Measurements from ENCODE around the gene THSD7B. TPM values are rescaled to one million over a fixed set of nuclear protein-coding genes. Genes with fewer than 3 reads are reported as not detected.
"Not testable (repeated sequence)": the region's sequence is repeated elsewhere in the genome, so short reads cannot be mapped to it uniquely, and the experiment has no call there.

The THSD7B gene
- total and polyA plus RNA-seq, 2 of the 8 experiments (the other 6 are each of a cell fraction or from before 2014, with no cell fraction given), result 0.60 to 2.9 TPM

- no peak for TF ChIP-seq POU5F1 (IDR thresholded peaks at IDR 0.05; ENCODE audit: low read depth, low read length)
These were observed 931.6 kb downstream of the THSD7B start (continued) for GRCh38 chr2:137696916-137697315.

- H3K4me3 ChIP-seq (ENCODE audit: extremely low read depth in 1 of 4, insufficient read depth in 2 of 4, low read depth in 3 of 4, low read length in 4 of 4); H3K36me3 ChIP-seq (ENCODE audit: control insufficient read depth in 2 of 4, insufficient read depth in 4 of 4, low read length in 3 of 4); H3K23ac ChIP-seq (ENCODE audit: insufficient read length); H3K4ac ChIP-seq (replicated peaks; ENCODE audit: insufficient read length, low read depth, low read length); H2BK15ac ChIP-seq (ENCODE audit: low read length); H3K9me3 ChIP-seq (ENCODE audit: insufficient read depth in 2 of 2, low read depth in 1 of 2, low read length in 1 of 2); H3K56ac ChIP-seq (replicated peaks; ENCODE audit: insufficient read length, low read depth, low read length); H2BK5ac ChIP-seq (ENCODE audit: low read depth, low read length); H2BK20ac ChIP-seq (ENCODE audit: low read length); H4K91ac ChIP-seq (replicated peaks; ENCODE audit: insufficient read length, low read length); H4K8ac ChIP-seq (ENCODE audit: extremely low read depth, insufficient read depth, low read length); H3K4me1 ChIP-seq (replicated peaks in 1 of 4; ENCODE audit: control insufficient read depth in 3 of 4, insufficient read depth in 4 of 4, low read length in 3 of 4); DNase-seq (ENCODE audit: low read depth in 1 of 2, low spot score in 2 of 2); H3K79me2 ChIP-seq (ENCODE audit: control insufficient read depth in 1 of 2, insufficient read depth in 2 of 2, low read length in 2 of 2); H2AK5ac ChIP-seq (ENCODE audit: low read depth, low read length); H3K9ac ChIP-seq (replicated peaks in 1 of 4; ENCODE audit: extremely low read depth in 1 of 4, low read depth in 3 of 4, low read length in 3 of 4); H2BK12ac ChIP-seq (ENCODE audit: low read depth, low read length); POLR2A ChIA-PET (ENCODE audit: partially characterized antibody); H3K18ac ChIP-seq (ENCODE audit: extremely low read depth, low read length); H3K14ac ChIP-seq (ENCODE audit: insufficient read length); H3K27me3 ChIP-seq (replicated peaks in 1 of 4; ENCODE audit: control insufficient read depth in 3 of 4, extremely low read depth in 1 of 4, insufficient read depth in 3 of 4, low read length in 3 of 4); H2BK120ac ChIP-seq (replicated peaks; ENCODE audit: low read depth, low read length); H3K4me2 ChIP-seq (ENCODE audit: insufficient read depth in 1 of 2, low read depth in 2 of 2, low read length in 2 of 2); H3K79me1 ChIP-seq (ENCODE audit: low read depth, low read length); H4K20me1 ChIP-seq (replicated peaks in 1 of 2; ENCODE audit: control insufficient read depth in 1 of 2, insufficient read depth in 2 of 2, low read length in 2 of 2); FAIRE-seq; H4K5ac ChIP-seq (ENCODE audit: insufficient read length, low read depth, low read length); CTCF ChIA-PET (ENCODE audit: partially characterized antibody); H3K23me2 ChIP-seq (ENCODE audit: low read depth, low read length); H2AFZ ChIP-seq (ENCODE audit: low read length); H3K27ac ChIP-seq (ENCODE audit: low read depth, low read length): not testable (repeated sequence)
- 95% methylated on average over 1 of the region's 1 CpG; no CpG with 5 or more reads in 1 of the 2 experiments for WGBS, 2 experiments (ENCODE audit: extremely low coverage in 1 of 2, insufficient coverage in 1 of 2, insufficient read length in 1 of 2, insufficient replicate concordance in 2 of 2, low coverage in 1 of 2, low lambda C conversion rate in 2 of 2, missing lambda C conversion rate in 1 of 2)
These were observed 934.9 kb downstream of the THSD7B start for GRCh38 chr2:137700250-137700649.
